Skin of body (tissue), 2 donors: Measurements from ENCODE around the gene NAALAD2. TPM values are rescaled to one million over a fixed set of nuclear protein-coding genes. Genes with fewer than 3 reads are reported as not detected.
"Not testable (repeated sequence)": the region's sequence is repeated elsewhere in the genome, so short reads cannot be mapped to it uniquely, and the experiment has no call there.

Experiments used
- DNase-seq: peaks from one replicate; lab custom pipeline; 2025; lab: John Stamatoyannopoulos, UW
- total RNA-seq: library from RNA; depleted of rRNA; stranded (reverse); fragments of >200 nt; gene quantifications from one replicate; pipeline ENCODE4 v1.2.3, GENCODE V29; 2014

The NAALAD2 gene
- total RNA-seq, 1 donor from 2014 or later, result 11.4 TPM

- DNase-seq, result no peak
Measured at GRCh38 chr11:90192869-90193582, 58.6 kb downstream of the NAALAD2 start.

- no peak for DNase-seq
Measured at GRCh38 chr11:90197377-90197776, 62.9 kb downstream of the NAALAD2 start.

DNA sequence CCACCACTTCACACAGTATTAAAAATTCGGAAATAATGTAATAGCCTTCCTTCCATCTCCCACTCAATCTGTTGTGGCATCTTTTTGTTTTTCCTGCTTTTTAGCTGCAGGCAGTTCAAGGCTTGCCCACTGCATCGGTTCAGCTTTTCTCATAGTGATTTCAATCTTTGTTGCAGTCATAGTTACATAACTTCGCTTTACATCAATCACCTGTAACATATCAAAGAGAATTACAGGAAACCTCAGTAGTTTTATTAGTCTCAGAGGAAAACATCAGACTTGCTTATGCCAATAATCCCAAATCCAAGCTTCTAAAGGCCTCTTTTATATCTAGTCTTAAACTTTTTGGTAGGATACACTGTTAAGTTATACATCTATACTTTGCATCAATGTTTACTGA, 67.9 kb downstream of the NAALAD2 start:
- DNase-seq, result no peak

GRCh38 chr11:90204407-90204806, 69.9 kb downstream of the NAALAD2 start:
- no peak for DNase-seq

DNA sequence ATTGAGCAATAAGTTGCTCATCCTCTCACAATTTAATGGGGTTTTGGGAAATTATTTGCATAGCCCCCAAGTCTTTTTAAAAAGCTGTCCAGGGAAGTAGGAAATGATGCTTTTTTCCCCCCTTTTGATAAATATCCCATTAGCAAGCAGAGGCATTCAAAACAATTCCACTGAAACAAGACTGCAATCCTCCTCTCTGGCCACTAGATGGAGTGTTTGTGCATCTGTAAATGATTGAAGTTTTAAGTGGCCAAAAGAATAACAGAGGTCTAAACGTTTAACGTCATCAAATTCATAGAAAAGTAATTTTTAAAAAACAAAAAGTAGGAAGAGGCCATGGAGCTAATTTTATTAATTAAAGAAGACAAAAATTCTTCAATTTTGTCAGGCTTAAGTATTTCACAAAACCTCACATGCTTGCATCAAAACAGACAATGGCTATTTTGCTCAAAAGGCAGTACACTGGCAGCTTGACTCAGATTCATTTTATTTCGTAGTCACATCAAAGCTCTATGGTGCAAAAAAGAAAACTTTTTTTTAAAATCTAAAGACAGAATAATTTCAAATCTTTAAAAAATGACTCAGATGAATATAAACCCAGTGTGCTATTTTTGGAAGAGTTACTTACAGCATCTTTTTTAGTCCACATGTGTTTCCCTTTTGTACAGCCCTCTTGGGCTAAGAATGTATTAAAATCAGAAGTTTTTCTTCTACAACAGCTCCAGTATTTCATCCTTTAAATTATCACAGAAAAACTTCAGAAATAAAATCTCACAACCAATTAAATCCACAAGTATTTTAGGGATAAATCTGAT, 70.6 kb downstream of the NAALAD2 start:
- peak; percentile 53 for DNase-seq

GRCh38 chr11:90207992-90208391, 73.5 kb downstream of the NAALAD2 start:
- not testable (repeated sequence) for DNase-seq

DNA sequence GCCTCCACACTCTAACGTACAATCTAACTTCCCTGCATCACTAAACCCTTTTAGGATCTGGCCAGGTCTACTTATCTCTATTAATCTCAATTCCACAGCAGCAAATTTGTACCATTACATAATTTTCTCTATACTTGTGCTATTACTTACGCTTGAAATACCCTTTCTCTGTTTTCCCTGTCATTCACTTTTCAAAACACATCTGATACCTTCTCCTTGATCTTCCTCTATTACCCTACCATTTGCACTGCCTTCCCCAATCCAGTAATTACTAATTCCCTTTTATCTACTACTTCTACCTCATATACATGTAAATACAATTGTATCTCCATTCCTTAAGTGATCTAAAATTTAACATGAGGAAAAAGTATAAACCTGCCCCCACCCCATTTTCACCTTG, 74.4 kb downstream of the NAALAD2 start:
- no peak for DNase-seq

- DNase-seq, result no peak
Measured at GRCh38 chr11:90213322-90213721, 78.9 kb downstream of the NAALAD2 start.

DNA sequence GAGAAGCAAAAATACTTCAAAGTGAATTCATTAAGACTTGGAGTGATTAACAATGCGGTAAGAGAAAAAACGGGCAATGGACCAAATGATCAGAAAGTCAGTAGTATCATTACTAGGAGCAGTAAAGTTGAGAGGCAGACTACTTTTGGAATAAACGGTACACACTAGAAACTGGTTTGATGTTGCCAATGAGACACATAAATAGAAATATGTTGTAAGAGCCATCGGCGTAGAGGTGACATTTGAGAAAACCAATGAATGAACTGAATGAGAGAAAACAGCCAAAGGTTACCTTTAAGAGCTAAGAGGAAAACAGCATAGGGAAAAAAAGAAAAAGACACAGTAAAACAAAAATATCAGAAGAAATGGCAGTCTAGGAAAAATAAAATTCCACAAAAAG, 82.1 kb downstream of the NAALAD2 start:
- no peak for DNase-seq

- DNase-seq, result no peak
Measured at GRCh38 chr11:90218606-90219005, 84.1 kb downstream of the NAALAD2 start.

DNA sequence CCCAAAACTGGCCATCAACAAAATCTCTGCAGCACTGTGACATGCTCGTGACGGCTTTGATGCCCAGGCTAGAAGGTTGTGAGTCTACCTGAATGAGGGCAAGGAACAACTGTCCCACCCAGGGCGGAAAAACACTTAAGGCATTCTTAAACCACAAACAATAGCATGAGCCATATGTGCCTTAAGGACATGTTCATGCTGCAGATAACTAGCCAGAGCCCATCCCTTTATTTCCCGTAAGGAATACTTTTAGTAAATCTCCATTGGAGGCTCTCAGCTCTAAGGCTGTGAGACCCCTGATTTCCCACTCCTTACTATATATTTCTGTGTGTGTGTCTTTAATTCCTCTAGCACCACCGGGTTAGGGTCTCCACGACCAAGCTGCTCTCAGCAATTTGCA, 85.0 kb downstream of the NAALAD2 start:
- DNase-seq, result no peak

DNA sequence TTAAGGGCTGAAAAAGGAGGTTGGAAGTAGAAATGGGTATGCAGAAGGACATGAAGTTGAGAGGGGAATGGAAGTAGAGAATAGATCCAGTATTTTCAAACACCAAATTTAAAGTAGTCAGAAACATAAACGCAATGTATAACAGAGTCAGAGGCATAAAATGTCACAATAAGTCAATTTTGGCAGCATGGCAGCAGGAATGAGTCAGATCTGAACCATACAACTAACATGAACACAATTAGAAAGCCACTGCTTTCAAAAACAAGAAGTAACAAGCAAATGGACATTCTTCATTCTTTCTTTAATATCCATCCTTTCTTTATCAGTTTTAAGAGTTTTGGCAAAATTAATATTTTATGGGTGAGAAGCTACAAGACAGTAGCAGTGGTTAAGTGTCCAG, 85.9 kb downstream of the NAALAD2 start:
- DNase-seq, result no peak

- DNase-seq, result no peak
Measured at GRCh38 chr11:90221803-90222458, 87.5 kb downstream of the NAALAD2 start.

- DNase-seq, result peak; percentile 52
Measured at GRCh38 chr11:90222459-90223247, 88.2 kb downstream of the NAALAD2 start, which contains the start of gene CHORDC1. Gene CHORDC1 (minus strand): TSS chr11:90223049. CDS start chr11:90222954, 95 bp downstream.

- no peak for DNase-seq
Measured at GRCh38 chr11:90223248-90223585, 88.8 kb downstream of the NAALAD2 start.

DNA sequence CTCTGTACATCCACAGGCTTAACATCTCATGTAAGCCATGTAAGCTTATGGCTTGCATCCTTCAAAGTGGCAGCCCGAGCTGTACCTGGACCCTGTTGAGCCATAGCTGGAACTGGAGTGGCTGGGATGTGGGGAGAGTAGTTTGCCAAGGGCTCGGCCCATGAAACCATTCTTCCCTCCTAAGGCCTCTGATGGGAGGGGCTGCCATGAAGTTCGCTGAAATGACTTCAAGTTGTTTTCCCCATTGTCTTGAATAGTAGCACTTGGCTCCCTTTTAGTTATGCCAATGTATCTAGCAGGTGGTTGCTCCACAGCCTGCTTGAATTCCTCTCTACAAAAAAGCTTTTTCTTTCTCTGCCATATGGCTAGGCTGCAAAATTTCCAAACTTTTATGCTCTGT, 93.6 kb downstream of the NAALAD2 start:
- DNase-seq, result no peak

GRCh38 chr11:90229791-90230190, 95.3 kb downstream of the NAALAD2 start:
- DNase-seq, result no peak

DNA sequence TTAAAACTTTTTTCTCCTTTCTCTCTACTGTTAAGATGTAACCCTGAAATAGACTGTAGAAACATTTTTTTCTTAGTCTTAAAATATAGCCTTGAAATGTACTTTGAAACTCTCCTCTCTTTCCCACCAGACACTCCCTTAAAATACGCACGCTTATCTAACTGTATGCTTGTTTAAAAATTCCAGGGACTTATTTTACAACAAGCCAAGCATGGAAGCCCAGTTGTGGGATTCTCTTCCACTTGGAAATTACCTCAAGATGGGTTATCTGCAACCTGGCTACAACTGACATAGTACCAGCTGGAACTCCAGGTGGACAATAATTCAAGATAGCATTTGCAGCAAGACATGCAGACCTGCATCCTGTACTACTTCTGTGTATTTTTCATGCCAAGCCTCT, 100.5 kb downstream of the NAALAD2 start:
- DNase-seq, result no peak

DNA sequence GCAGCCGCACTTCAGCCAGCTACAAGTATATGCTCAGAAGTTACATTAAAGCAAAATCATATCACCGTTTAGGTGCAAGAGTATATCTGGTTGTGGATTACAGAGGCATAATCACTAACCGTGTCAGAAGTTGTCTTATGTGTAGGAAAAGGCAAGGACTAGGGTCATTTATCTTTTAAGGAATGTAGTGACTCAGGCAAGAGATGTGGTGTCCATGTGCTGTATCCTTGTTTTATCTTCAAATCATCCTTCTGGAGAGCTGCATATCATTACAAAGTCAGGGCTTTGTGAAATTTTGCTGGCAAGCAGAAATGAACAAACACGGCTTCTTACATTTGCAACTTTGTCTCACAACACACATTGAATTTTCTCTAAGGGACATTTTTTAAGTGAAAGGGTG, 101.1 kb downstream of the NAALAD2 start:
- no peak for DNase-seq

DNA sequence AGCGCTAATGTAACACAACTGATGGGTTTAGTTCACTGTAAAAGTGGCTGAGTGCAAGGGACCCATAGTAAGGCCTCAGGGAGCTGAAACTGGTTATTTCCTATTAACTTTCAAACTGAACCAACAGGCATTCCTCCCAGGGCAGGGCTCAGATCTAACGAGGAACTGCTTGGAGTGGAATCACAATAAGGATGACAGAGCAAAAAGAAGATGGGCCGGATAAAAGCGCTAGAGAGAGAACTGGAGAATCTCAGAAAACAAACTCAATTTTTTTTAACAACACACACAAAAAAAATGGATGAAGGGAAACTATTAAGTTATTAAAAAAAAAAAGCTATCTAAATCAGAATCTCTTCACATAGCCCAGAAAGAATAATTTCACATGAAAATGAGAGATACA, 102.5 kb downstream of the NAALAD2 start:
- DNase-seq, result no peak

DNA sequence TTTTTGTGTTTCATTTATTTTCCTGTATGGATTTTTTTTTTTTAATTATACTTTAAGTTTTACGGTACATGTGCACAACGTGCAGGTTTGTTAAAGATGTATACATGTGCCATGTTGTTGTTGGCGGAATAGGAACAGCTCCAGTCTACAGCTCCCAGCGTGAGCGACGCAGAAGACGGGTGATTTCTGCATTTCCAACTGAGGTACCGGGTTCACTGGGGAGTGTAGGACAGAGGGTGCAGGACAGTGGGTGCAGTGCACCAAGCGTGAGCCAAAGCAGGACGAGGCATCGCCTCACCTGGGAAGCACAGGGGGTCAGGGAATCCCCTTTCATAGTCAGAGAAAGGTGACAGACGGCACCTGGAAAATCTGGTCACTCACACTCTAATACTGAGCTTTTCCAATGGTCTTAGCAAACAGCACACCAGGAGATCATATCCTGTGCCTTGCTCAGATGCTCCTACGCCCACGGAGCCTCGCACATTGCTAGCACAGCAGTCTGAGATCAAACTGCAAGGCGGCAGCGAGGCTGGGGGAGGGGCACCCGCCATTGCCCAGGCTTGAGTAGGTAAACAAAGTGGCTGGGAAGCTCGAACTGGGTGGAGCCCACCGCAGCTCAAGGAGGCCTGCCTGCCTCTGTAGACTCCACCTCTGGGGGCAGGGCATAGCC, 105.6 kb downstream of the NAALAD2 start:
- DNase-seq, result not testable (repeated sequence)
